GM18861 (cell line): ENCODE results near the gene GAREM1.

Source experiments
- ATAC-seq: cut with Tn5 transposase; IDR thresholded peaks from one replicate; pipeline ENCODE4 v1.9.1; 2021; ENCODE audit not compliant: unreplicated experiment

GAREM1 gene

DNA sequence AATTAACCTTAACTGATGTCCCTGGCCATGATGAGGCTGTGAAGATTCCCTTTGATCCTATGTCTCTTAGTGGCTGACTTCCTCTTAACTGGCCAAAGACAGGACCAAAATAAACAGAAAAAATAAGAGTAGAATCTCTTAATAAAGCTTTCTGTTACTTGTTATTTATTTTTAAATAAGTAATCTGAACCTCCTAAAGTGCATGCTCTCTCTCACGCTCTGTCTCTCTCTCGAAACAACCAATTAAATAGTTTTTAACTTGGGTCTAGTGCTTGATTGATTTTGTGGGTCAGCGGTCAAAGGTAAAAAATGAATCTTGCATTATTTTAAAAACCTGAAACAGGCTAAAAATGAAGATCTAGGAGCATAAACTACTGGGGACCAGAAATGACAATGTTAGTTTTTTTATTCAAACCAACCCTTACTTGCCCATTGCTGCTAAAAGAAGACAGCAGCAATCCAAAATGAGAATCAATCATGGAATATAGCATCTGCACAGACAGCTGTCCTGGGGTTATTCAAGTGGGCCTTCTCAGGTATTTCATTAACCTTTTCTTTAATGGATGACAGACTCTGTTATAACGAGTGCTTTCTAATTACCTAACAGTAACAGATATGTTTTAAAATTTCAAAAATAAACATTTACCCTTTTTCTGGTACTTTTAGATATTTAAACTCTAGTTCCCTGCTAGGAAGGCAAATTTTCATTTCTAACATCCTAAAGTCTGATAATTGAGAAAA, 11.2 kb downstream of the GAREM1 start:
- no peak for ATAC-seq

- ATAC-seq = no peak
Observed at GRCh38 chr18:32455361-32455760, 15.3 kb downstream of the GAREM1 start.

DNA sequence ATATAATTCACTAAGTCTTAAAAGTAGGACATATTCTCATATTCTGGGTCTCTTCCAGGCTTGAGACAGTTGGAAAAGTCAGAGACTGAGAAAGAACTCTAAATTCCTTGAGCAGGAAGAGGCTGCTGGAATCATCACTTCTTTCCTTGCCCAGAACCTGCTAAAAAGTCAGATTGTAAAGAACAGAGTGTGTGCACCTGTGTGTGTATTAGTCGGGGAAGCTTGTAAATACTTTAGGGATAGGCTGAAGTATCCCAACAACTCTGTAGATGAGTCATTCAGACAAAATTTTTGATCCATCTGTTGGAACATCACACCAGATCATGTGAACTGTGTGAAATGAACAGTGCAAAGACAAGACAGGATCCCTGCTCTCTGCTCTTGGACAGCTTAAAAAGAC, 16.1 kb downstream of the GAREM1 start:
- no peak for ATAC-seq

GRCh38 chr18:32450874-32451273, 19.8 kb downstream of the GAREM1 start:
- ATAC-seq = no peak

DNA sequence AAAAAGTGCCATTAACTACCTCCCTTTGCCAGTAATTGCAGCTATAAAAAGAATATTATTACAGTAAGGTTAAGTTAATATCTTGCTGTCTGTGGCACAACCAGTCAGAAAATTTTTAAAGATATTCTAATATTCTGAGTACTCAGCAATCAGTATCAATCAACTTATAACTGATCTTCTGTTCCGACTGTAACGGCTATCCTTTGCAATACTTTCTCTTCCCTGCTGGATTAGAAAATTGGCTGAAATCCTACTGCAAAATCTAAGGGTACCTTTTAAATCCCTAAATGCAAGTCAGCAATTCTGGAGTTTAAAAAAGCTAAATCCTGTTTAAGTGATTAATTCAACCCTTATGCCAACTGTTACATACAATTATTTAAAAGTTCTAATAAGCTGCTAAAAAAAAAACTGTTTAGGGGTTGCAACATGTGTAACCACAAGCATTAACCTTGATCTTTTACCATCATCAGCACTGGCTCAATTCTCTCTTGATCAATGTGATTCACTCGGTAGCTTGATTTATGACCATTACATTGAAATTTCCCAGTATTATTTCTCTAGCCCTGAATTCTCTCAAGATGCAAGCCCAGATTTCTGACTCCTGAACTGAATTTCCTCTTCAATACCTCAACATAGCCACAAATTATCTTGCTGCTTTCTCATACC, 20.5 kb downstream of the GAREM1 start:
- ATAC-seq = no peak

GRCh38 chr18:32446780-32447179, 23.9 kb downstream of the GAREM1 start:
- ATAC-seq = no peak

DNA sequence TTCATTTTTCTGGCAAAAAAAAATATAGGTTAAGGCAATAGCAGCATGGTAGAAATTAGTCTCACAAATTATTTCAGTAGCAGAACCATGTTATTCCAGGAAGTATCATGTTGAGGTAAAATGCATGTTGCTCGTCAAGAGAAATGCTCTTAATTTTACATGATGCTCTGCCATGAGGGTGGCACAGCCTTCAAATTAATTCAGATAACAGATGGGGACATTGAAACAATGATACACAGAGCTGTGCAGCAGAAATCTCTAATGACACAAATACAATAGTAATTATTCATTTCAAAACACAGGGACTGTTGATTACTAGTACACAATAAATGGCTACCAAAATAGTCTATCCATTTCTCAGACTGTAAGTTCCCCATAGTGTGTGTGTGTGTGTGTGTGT, 24.8 kb downstream of the GAREM1 start:
- ATAC-seq = no peak

- no peak for ATAC-seq
Observed at GRCh38 chr18:32443706-32444215, 26.9 kb downstream of the GAREM1 start.

- no peak for ATAC-seq
Observed at GRCh38 chr18:32443033-32443705, 27.5 kb downstream of the GAREM1 start.

DNA sequence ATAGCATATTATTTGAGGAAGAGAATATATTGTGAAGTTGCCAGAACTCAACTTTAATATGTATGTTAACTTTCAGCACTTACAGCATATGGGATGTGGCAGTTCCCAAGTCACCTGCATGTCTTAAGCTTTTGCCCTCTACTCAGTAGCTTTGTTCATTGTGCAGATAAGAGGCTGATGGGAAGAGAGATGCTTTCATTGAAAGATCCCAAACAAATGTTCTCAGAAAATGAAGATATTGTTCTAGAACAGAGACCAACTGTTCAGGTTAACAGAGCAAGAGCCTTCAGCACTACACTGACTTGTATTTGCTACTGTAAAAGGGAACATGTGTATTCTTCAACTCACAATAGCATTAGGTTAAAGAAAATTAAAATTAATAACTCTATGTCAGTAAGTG, 28.1 kb downstream of the GAREM1 start:
- no peak for ATAC-seq

DNA sequence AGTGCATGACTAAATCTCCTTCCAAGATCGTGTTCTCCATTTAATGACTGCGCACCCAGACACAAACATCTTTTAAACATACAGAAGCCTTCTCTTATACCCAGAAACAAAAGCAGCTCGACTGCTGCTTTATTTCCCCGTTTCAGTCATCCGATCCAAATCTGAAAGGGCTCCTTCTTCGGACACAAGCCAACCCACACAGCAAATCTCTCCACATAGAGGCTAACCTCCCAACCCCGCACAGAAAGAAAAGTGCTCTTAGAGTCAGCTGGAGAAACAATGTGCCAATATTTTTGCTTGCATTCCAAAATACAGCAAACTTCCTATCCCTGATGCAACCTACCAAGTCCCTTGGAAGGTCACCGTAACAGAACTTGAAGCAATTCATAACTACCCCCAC, 29.1 kb downstream of the GAREM1 start:
- no peak for ATAC-seq

GRCh38 chr18:32440518-32440917, 30.2 kb downstream of the GAREM1 start:
- no peak for ATAC-seq

DNA sequence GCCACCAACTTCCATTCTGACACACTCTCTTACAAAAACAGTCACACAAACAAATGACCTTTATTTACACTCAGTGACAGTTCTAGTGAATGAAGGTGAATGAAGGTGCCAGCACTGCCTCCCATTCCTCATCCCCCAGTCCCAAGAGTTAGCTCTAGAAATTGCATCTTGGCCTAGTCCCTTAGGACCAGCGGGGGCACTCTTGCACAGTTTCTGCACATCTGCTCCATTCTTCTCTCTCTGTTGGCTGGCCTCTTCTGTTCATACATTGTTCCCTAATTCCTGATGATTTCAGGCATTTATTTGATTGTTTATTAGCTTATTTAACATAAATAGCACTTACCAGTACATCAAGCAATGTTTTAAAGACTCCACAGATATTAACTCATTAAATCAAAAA, 30.9 kb downstream of the GAREM1 start:
- no peak for ATAC-seq

DNA sequence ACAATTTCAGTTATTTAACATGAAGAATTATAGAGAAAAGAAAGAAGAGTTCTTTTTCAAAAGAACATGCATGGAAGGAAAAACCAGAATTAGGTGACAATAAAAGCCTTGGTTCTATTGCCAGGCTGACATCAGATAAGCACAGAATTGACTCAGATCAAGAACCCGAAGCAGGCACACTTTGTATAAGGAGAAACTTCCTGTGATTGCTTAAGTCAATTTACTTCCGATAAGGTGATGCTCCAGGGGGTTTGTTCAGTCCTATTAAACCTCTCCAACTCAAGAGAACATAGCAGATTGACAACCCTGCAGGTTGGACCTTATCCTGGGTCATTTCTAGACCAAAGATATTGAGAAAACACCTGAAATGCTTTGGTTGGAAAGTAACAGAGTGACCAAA, 31.4 kb downstream of the GAREM1 start:
- no peak for ATAC-seq

DNA sequence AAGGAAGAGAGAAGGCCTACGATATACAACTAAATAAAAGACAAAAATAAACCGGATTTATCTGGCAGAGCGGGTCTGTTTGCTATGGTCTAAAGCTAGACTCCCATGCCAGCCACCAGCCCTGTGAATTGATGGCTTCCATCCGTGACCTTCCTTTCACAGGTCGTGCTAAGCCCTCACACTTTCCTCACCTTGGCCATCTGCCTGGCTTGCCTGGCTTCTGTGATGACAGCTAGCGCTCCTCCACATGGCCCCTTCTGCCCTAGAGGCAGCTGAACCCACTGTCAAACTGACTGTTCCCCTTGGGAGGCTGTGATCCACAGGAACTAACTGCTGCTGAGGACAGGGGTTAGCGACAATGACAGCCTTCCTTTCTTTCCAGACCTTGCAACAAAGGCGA, 32.5 kb downstream of the GAREM1 start:
- no peak for ATAC-seq

DNA sequence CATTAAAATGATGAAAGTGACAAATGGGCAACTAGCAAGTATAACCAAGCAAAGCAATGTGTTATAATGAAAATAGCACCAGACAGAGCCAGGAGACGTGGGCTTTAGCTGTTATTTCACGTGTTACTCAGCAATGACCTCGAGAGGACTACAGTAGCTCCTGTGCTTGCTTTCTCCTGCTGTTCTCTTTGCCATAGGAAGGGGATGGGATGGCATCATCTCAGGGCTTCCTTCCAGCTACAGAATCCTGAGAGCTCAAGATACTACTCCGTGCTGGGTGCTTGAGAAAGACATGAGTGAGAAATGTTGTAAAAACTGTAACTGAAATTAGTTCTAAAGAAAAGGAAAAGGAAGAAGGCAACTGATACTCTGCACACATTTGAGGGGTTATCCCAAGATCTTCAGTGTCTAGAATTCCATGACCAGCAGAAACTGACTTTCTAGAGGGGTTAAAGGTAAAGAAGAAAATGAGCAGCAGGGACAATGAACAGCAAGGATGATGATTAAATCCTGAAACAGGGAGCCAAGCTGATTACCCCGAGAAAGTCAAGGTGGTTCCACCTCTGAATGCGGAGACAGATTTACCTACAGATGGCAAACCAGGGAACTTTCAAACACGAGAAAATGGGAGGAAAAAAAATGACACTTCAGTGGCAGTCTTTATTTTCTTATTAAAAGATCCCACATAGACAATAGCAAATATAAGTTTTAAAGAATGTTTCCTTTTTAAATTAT, 33.4 kb downstream of the GAREM1 start:
- no peak for ATAC-seq

DNA sequence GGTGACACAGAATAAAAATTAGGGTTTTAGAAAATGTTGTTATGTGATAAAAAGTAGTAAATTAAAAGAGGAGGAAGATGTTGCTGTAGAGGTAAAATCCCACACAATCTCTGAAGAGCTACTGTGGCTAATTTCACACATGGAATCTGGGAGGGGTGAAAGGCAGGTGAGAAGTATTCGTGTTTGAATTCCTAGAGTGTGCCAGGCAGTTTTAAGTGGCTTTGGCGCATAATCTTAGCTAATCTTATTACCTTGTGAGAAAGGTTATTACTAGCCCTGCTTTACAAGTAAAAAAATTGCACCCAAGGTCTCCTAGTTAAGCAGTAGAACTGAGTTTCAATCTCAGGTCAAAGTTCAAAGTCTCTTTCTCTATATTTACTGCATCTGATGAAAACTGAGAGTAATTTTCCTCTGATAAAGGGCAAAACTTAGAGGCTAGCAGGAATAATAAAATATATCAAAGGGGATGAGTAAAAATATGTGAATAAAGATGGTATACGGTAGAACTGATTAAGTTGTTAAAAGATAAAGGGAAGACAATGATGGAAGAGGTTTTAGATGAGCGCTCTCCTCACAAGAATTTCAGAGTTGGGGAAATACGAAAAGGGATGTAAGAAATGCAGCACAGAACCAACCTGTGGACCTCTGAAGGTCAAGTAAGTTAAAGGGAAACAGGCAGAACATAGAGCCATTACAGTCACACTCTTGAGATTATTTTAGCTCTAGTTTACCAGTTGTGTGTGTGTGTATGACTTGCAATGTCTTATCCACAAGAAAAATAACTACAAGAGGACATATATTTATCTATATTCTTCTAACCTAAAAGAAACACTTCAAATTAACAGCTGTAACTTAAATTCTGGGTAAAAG, 34.8 kb downstream of the GAREM1 start:
- ATAC-seq = no peak

- no peak for ATAC-seq
Observed at GRCh38 chr18:32431753-32432152, 38.9 kb downstream of the GAREM1 start.

GRCh38 chr18:32429402-32429801, 41.3 kb downstream of the GAREM1 start:
- ATAC-seq = no peak
